ENCODE measurements around the gene OXNAD1. TPM values are rescaled to one million over a fixed set of nuclear protein-coding genes. Genes with fewer than 3 reads are reported as not detected.

OXNAD1 gene
- polyA plus RNA-seq, 3 donors: 16.4 to 18.2 (median 16.9) TPM

GRCh38 chr3:16325850-16326249, 60.8 kb downstream of the OXNAD1 start:
- no peak for DNase-seq (ENCODE audit: low read depth in 3 of 3, low spot score in 2 of 3)

- DNase-seq (ENCODE audit: low read depth in 3 of 3, low spot score in 2 of 3): no peak
These were observed 61.8 kb downstream of the OXNAD1 start for GRCh38 chr3:16326724-16327349.

- no peak for DNase-seq (ENCODE audit: low read depth in 3 of 3, low spot score in 2 of 3)
These were observed 63.1 kb downstream of the OXNAD1 start for GRCh38 chr3:16328124-16328523.

GRCh38 chr3:16329036-16329825, 64.2 kb downstream of the OXNAD1 start:
- DNase-seq (ENCODE audit: low read depth in 3 of 3, low spot score in 2 of 3): no peak

- no peak for DNase-seq (ENCODE audit: low read depth in 3 of 3, low spot score in 2 of 3)
These were observed 64.8 kb downstream of the OXNAD1 start for GRCh38 chr3:16329826-16330129.

- DNase-seq (ENCODE audit: low read depth in 3 of 3, low spot score in 2 of 3): no peak
These were observed 65.3 kb downstream of the OXNAD1 start for GRCh38 chr3:16330351-16330750.

- no peak for DNase-seq (ENCODE audit: low read depth in 3 of 3, low spot score in 2 of 3)
These were observed 66.4 kb downstream of the OXNAD1 start for GRCh38 chr3:16331319-16331883.

GRCh38 chr3:16332904-16333426, 68.0 kb downstream of the OXNAD1 start:
- DNase-seq (ENCODE audit: low read depth in 3 of 3, low spot score in 2 of 3): no peak

- DNase-seq (ENCODE audit: low read depth in 3 of 3, low spot score in 2 of 3): no peak
These were observed 69.9 kb downstream of the OXNAD1 start for GRCh38 chr3:16334909-16335308.

GRCh38 chr3:16335333-16335732, 70.3 kb downstream of the OXNAD1 start:
- no peak for DNase-seq (ENCODE audit: low read depth in 3 of 3, low spot score in 2 of 3)

- DNase-seq (ENCODE audit: low read depth in 3 of 3, low spot score in 2 of 3): no peak
These were observed 71.0 kb downstream of the OXNAD1 start for GRCh38 chr3:16335772-16336645.

GRCh38 chr3:16336825-16337224, 71.8 kb downstream of the OXNAD1 start:
- no peak for DNase-seq (ENCODE audit: low read depth in 3 of 3, low spot score in 2 of 3)

GRCh38 chr3:16337856-16338540, 73.0 kb downstream of the OXNAD1 start:
- DNase-seq (ENCODE audit: low read depth in 3 of 3, low spot score in 2 of 3): no peak

- DNase-seq (ENCODE audit: low read depth in 3 of 3, low spot score in 2 of 3): no peak
These were observed 74.0 kb downstream of the OXNAD1 start for GRCh38 chr3:16338999-16339398.

GRCh38 chr3:16343101-16343500, 78.1 kb downstream of the OXNAD1 start:
- DNase-seq (ENCODE audit: low read depth in 3 of 3, low spot score in 2 of 3): no peak

- DNase-seq (ENCODE audit: low read depth in 3 of 3, low spot score in 2 of 3): no peak
These were observed 81.5 kb downstream of the OXNAD1 start for GRCh38 chr3:16346413-16347081.

GRCh38 chr3:16347548-16347947, 82.5 kb downstream of the OXNAD1 start:
- DNase-seq (ENCODE audit: low read depth in 3 of 3, low spot score in 2 of 3): no peak

GRCh38 chr3:16349986-16350596, 85.1 kb downstream of the OXNAD1 start:
- no peak for DNase-seq (ENCODE audit: low read depth in 3 of 3, low spot score in 2 of 3)

GRCh38 chr3:16350597-16351318, 85.7 kb downstream of the OXNAD1 start:
- DNase-seq (ENCODE audit: low read depth in 3 of 3, low spot score in 2 of 3): no peak

Data from right renal cortex interstitium (tissue), 3 donors.